Glutamatergic neuron (in vitro differentiated cells): ENCODE data around the gene TRAF1. TPM values are rescaled to one million over a fixed set of nuclear protein-coding genes. Genes with fewer than 3 reads are reported as not detected.

Experiments
- DNase-seq: peaks from one replicate; pipeline ENCODE4 v3.0.0; 2022
- H3K27ac Mint-ChIP-seq: one replicate; pipeline ENCODE4 v1.8.0; 2020; ENCODE audit warnings: mild to moderate bottlenecking, mixed read lengths, inconsistent platforms; ENCODE audit not compliant: unreplicated experiment
- H3K27me3 Mint-ChIP-seq: one replicate; pipeline ENCODE4 v1.8.0; 2020; ENCODE audit warnings: mild to moderate bottlenecking, moderate library complexity, mixed read lengths, inconsistent platforms; ENCODE audit not compliant: unreplicated experiment
- H3K36me3 Mint-ChIP-seq: one replicate; pipeline ENCODE4 v1.8.0; 2020; ENCODE audit warnings: mild to moderate bottlenecking, mixed read lengths, inconsistent platforms; ENCODE audit not compliant: unreplicated experiment
- H3K4me1 Mint-ChIP-seq: one replicate; pipeline ENCODE4 v1.8.0; 2020; ENCODE audit warnings: mild to moderate bottlenecking, low read depth, mixed read lengths, inconsistent platforms; ENCODE audit not compliant: unreplicated experiment
- H3K4me3 Mint-ChIP-seq: one replicate; pipeline ENCODE4 v1.8.0; 2020; ENCODE audit warnings: mild to moderate bottlenecking, mixed read lengths, inconsistent platforms; ENCODE audit not compliant: unreplicated experiment
- H3K9me3 Mint-ChIP-seq: one replicate; pipeline ENCODE4 v1.8.0; 2020; ENCODE audit warnings: mild to moderate bottlenecking, moderate library complexity, mixed read lengths, inconsistent platforms; ENCODE audit not compliant: unreplicated experiment
- CTCF ChIP-seq: fragments of 200-600 bp; sonication (generic); IDR thresholded peaks from one replicate; pipeline ENCODE4 v1.5.0; 2021; ENCODE audit not compliant: partially characterized antibody, unreplicated experiment
- total RNA-seq: library from RNA; stranded (reverse); fragmentation: NEBNext Ultra II Directional; extraction: Animal tissue kit (Norgen Biotek cat#: 25700); gene quantifications from one replicate; pipeline ENCODE4 v1.2.1, GENCODE V29; 2021; ENCODE audit not compliant: unreplicated experiment

The TRAF1 gene
- total RNA-seq, 1 donor from 2014 or later: 1.6 TPM

GRCh38 chr9:120932086-120932823 lies 5.7 kb upstream of the TRAF1 start:
- Mint-ChIP-seq H3K4me1 (no peaks in the 10 kb centered on the region), H3K27ac (no peak overlapping the region), H3K4me3 (no peak overlapping the region), H3K9me3 (peaks cover 5% of the 10 kb centered on the region), H3K27me3 (peaks cover 7% of the 10 kb centered on the region), H3K36me3 (no peaks in the 10 kb centered on the region)
- DNase-seq: no peak
- TF ChIP-seq CTCF: no peak

- no peaks in the 10 kb centered on the region for H3K4me1 Mint-ChIP-seq
- H3K36me3 Mint-ChIP-seq: no peaks in the 10 kb centered on the region
- no peak for DNase-seq
Observed at GRCh38 chr9:120931231-120932085, 4.9 kb upstream of the TRAF1 start.

GRCh38 chr9:120929229-120929791 lies 2.7 kb upstream of the TRAF1 start:
- no peaks in the 10 kb centered on the region for H3K4me1 Mint-ChIP-seq
- H3K4me3 Mint-ChIP-seq: peak overlapping the region; percentile 71
- H3K9me3 Mint-ChIP-seq: peaks cover 3% of the 10 kb centered on the region
- no peaks in the 10 kb centered on the region for H3K36me3 Mint-ChIP-seq
- H3K27ac Mint-ChIP-seq: no peak overlapping the region
- DNase-seq: no peak
- TF ChIP-seq CTCF: no peak
- peaks cover 9% of the 10 kb centered on the region for H3K27me3 Mint-ChIP-seq

More at GRCh38 chr9:120931231-120932085, 4.9 kb upstream of the TRAF1 start:
- Mint-ChIP-seq H3K27ac (no peak overlapping the region), H3K27me3 (peaks cover 7% of the 10 kb centered on the region), H3K4me3 (no peak overlapping the region), H3K9me3 (peaks cover 3% of the 10 kb centered on the region)
- TF ChIP-seq CTCF: no peak

GRCh38 chr9:120928483-120929228 lies 2.1 kb upstream of the TRAF1 start:
- no peaks in the 10 kb centered on the region for H3K36me3 Mint-ChIP-seq
- H3K27ac Mint-ChIP-seq: no peak overlapping the region
- TF ChIP-seq CTCF: peak; percentile 13
- peaks cover 3% of the 10 kb centered on the region for H3K9me3 Mint-ChIP-seq
- no peaks in the 10 kb centered on the region for H3K4me1 Mint-ChIP-seq
- peak overlapping the region; percentile 84 for H3K4me3 Mint-ChIP-seq
- H3K27me3 Mint-ChIP-seq: peaks cover 9% of the 10 kb centered on the region
- peak; percentile 67 for DNase-seq
